K562 treated with DMSO at 1 percent for 12 hours (cell line): ENCODE data around the gene RALY. TPM values are rescaled to one million over a fixed set of nuclear protein-coding genes. Genes with fewer than 3 reads are reported as not detected.

Source experiments
- total RNA-seq: library from RNA; unstranded; fragments of 300-600 nt; gene quantifications from 2 replicates; pipeline ENCODE4 v1.2.3, GENCODE V29; 2022; ENCODE audit not compliant: insufficient read depth

Gene RALY
- 239 and 265 TPM in 2 replicates for total RNA-seq

GRCh38 chr20:33993576-33994221, at the start of gene RALY:
RALY (plus strand) TSS chr20:33993911; CDS start chr20:34072075, 78,164 bp downstream.

GRCh38 chr20:34111702-34112599, 118.2 kb downstream of the RALY start, which contains the start of gene EIF2S2:
EIF2S2 (minus strand) TSS chr20:34112243; CDS start chr20:34112110, 133 bp downstream.

Other genes starting within 250 kb of the RALY start
- 75.4 and 76.2 TPM in 2 replicates for gene CHMP4B, start 182.6 kb upstream of the RALY start, total RNA-seq
- 129 and 143 TPM in 2 replicates for gene EIF2S2, start 118.3 kb downstream of the RALY start, total RNA-seq
- gene ASIP, start 247.5 kb downstream of the RALY start, total RNA-seq, result not detected in 2 replicates